ENCODE results near the gene IL11RA.
"Not testable (repeated sequence)": the region's sequence is repeated elsewhere in the genome, so short reads cannot be mapped to it uniquely, and the experiment has no call there.

Gene IL11RA

GRCh38 chr9:34628656-34629490 is 23.1 kb upstream of the IL11RA start, which contains the start of gene ARID3C:
TSS of gene ARID3C (minus strand) at chr9:34629066. CDS start at chr9:34628014, 1,052 bp downstream.
- no peak for DNase-seq (ENCODE audit: extremely low spot score, insufficient read length, low read depth)
- FAIRE-seq = peak; percentile 5

GRCh38 chr9:34629491-34629808 is 22.5 kb upstream of the IL11RA start:
- no peak for DNase-seq (ENCODE audit: extremely low spot score, insufficient read length, low read depth)
- no peak for FAIRE-seq

DNA sequence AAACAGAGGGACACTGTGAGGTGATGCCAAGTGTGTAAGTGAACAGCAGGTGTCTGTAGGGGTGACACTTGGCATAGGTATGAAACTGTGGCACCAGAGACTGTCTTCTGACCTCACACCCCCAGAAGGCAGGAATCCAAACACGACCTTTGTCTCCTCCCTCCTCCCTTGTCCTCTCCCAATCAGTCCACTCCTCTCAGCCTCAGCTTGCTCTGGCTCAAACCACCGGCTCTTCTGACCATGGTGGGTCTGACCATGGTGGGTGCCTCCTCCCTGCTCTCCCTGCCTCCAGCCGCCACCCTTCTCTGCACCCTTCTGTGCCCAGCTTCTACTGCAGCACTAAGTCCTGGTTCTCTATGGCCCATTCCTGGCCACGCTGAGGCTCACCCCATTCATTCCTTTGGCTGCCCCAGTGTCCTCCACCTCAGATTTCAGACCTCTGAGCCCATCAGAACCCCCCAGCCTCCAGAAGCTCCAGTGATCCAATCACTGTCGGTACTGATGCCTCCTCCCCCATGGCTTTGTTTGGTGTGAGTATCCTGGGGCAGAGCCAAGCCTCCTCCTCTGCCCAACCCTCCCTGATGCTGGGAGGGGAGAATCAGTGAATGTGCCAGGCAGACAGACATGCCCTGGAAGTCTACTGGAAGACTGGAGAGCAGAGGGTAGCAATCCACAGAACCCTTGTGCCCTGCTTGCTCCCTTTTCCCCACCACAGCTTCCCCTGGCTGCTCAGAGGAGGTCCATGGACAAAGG is 21.4 kb upstream of the IL11RA start:
- FAIRE-seq (no peak), DNase-seq (ENCODE audit: extremely low spot score, insufficient read length, low read depth) (no peak)

- DNase-seq (ENCODE audit: extremely low spot score, insufficient read length, low read depth) = no peak
- FAIRE-seq = no peak
These were observed 18.8 kb upstream of the IL11RA start for GRCh38 chr9:34633166-34633565.

GRCh38 chr9:34633851-34634550 is 18.0 kb upstream of the IL11RA start:
- DNase-seq (ENCODE audit: extremely low spot score, insufficient read length, low read depth) (no peak), FAIRE-seq (peak; percentile 88)

GRCh38 chr9:34634551-34635248 is 17.3 kb upstream of the IL11RA start:
- no peak for DNase-seq (ENCODE audit: extremely low spot score, insufficient read length, low read depth)
- no peak for FAIRE-seq

- FAIRE-seq = no peak
- no peak for DNase-seq (ENCODE audit: extremely low spot score, insufficient read length, low read depth)
These were observed 16.4 kb upstream of the IL11RA start for GRCh38 chr9:34635556-34635955.

- FAIRE-seq (no peak), DNase-seq (ENCODE audit: extremely low spot score, insufficient read length, low read depth) (no peak)
These were observed 15.1 kb upstream of the IL11RA start for GRCh38 chr9:34636791-34637355.

- peak; percentile 83 for DNase-seq (ENCODE audit: extremely low spot score, insufficient read length, low read depth)
- peak; percentile 86 for FAIRE-seq
These were observed 14.4 kb upstream of the IL11RA start, which contains the start of gene SIGMAR1 for GRCh38 chr9:34637356-34638137. TSS of gene SIGMAR1 (minus strand) at chr9:34637787. CDS start at chr9:34637697, 90 bp downstream.

- FAIRE-seq = no peak
- DNase-seq (ENCODE audit: extremely low spot score, insufficient read length, low read depth) = no peak
These were observed 13.9 kb upstream of the IL11RA start for GRCh38 chr9:34638138-34638445.

DNA sequence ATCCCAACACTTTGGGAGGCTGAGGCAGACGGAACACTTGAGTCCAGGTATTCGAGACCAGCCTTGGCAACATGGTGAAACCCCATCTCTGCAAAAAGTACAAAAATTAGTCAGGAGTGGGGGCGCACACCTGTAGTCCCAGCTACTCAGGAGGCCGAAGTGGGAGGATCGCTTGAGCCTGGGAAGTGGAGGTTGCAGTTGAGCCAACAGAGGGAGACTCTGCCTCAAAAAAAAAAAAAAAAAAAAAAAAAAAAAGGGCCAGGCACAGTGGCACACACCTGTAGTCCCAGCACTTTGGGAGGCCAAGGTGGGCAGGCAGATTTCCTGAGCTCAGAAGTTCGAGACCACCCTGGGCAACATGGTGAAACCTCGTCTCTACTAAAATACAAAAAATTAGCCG is 12.7 kb upstream of the IL11RA start:
- not testable (repeated sequence) for DNase-seq (ENCODE audit: extremely low spot score, insufficient read length, low read depth); FAIRE-seq

DNA sequence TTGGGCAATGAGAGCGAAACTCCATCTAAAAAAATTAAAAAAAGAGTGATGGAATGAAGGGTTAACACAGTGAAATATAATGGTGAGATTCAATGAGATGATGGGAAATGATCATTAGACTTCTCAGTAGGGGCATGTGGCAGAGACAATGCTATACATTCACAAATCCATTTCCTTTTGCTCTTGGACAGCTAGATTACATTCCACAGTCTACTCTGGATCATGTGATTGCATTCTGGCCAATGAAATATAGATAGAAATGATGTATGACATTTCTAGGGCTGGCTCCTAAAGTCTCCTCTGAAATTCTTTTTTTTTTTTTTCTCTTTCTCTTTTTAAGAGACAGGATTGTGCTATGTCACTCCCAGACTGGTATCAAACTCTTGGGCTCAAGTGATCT is 9.3 kb upstream of the IL11RA start:
- DNase-seq (ENCODE audit: extremely low spot score, insufficient read length, low read depth) (no peak), FAIRE-seq (no peak)

- DNase-seq (ENCODE audit: extremely low spot score, insufficient read length, low read depth) (no peak), FAIRE-seq (no peak)
These were observed 7.1 kb upstream of the IL11RA start for GRCh38 chr9:34644766-34645314.

DNA sequence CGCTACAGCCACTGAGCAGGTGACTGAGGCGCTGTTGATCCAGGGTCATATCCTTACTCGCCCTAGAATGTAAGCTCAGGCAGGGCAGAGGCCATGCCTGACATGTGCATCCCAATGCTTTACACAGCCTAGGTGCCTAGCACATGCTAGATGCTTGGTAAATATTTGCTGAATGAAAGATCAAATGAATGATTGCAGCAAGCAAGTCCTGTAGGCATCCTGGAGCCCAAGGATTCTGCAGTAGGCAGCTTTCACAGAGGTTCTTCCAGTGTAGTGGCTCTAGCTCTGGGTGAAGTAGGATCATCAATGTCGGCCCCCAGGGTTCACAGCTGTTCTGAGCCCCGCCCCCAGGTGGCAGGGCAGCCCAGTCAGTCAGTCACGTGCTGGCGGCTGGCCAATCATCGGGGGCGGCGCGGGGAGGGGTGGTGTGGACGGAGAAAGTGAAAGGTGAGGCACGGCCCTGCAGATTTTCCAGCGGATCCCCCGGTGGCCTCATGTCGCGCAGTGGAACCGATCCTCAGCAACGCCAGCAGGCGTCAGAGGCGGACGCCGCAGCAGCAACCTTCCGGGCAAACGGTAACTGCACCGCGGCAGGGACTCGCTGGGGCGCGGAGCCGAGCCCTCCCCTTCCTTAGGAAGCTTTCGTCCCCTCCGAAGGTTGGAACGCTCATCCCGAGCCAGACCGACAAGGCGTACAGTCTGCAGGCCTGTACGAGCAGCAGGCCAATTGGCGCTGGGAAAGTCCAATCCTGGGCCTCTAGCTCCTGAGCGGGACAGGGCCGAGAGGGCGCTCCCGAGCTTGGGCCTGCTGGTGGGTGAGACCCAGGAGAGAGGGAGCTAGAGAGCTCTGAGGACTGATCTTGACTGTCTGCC is 5.5 kb upstream of the IL11RA start, which contains the start of gene GALT:
Gene GALT (plus strand): TSS at position 465 of the 873 bp plus-strand sequence. CDS start 30 bp downstream, at position 495.
- FAIRE-seq (peak; percentile 97), DNase-seq (ENCODE audit: extremely low spot score, insufficient read length, low read depth) (peak; percentile 94)

GRCh38 chr9:34647084-34647403 is 4.9 kb upstream of the IL11RA start:
- FAIRE-seq (no peak), DNase-seq (ENCODE audit: extremely low spot score, insufficient read length, low read depth) (no peak)

- DNase-seq (ENCODE audit: extremely low spot score, insufficient read length, low read depth) = no peak
- FAIRE-seq = no peak
These were observed 4.3 kb upstream of the IL11RA start for GRCh38 chr9:34647651-34648050.

DNA sequence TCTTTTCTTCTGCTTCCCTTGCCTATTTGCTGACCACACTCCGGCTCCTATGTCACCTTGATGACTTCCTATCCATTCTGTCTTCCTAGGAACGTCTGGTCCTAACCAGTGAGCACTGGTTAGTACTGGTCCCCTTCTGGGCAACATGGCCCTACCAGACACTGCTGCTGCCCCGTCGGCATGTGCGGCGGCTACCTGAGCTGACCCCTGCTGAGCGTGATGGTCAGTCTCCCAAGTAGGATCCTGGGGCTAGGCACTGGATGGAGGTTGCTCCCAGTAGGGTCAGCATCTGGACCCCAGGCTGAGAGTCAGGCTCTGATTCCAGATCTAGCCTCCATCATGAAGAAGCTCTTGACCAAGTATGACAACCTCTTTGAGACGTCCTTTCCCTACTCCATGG is 3.3 kb upstream of the IL11RA start:
- no peak for DNase-seq (ENCODE audit: extremely low spot score, insufficient read length, low read depth)
- no peak for FAIRE-seq

- no peak for DNase-seq (ENCODE audit: extremely low spot score, insufficient read length, low read depth)
- FAIRE-seq = no peak
These were observed 1.2 kb upstream of the IL11RA start for GRCh38 chr9:34650816-34651215.
